SK-N-SH treated with all-trans-retinoic acid at 6 μM for 48 hours (cell line): Measurements from ENCODE around the gene NEIL1.
"Not testable (repeated sequence)": the region's sequence is repeated elsewhere in the genome, so short reads cannot be mapped to it uniquely, and the experiment has no call there.

Experiments
- ATAC-seq: fragments of 200-7000 bp; cut with Tn5 transposase; 3 replicates; pipeline ENCODE4 v1.9.1; 2020; ENCODE audit warnings: mild to moderate bottlenecking, moderate library complexity
- ARNTL ChIP-seq: fragments of 450-650 bp; formaldehyde crosslinking; IDR thresholded peaks from 2 replicates; pipeline ENCODE4 v1.5.0; 2020; ENCODE audit warnings: low read depth, mild to moderate bottlenecking, moderate library complexity, borderline replicate concordance
- BACH2 ChIP-seq: fragments of 250-450 bp; sonication (Bioruptor Pico); IDR thresholded peaks from 2 replicates; pipeline ENCODE4 v1.9.0; 2021; ENCODE audit warnings: mild to moderate bottlenecking, borderline replicate concordance
- CREB5 ChIP-seq: fragments of 250-450 bp; sonication (Bioruptor Pico); IDR thresholded peaks from 2 replicates; pipeline ENCODE4 v1.5.1; 2020; ENCODE audit warnings: low read depth, mild to moderate bottlenecking, moderate library complexity
- CSDC2 ChIP-seq: fragments of 250-450 bp; sonication (Bioruptor Pico); IDR thresholded peaks from 2 replicates; pipeline ENCODE4 v1.5.0; 2020; ENCODE audit warnings: mild to moderate bottlenecking, moderate library complexity
- CSRNP3 ChIP-seq: fragments of 250-450 bp; sonication (Bioruptor Pico); IDR thresholded peaks from 2 replicates; pipeline ENCODE4 v1.5.1; 2021; ENCODE audit warnings: mild to moderate bottlenecking, moderate library complexity
- ESRRG ChIP-seq: fragments of 250-450 bp; sonication (Bioruptor Pico); IDR thresholded peaks from 2 replicates; pipeline ENCODE4 v1.6.1; 2021; ENCODE audit warnings: mild to moderate bottlenecking
- GLIS3 ChIP-seq: fragments of 250-450 bp; sonication (Bioruptor Pico); IDR thresholded peaks from 2 replicates; pipeline ENCODE4 v1.5.0; 2020; ENCODE audit warnings: mild to moderate bottlenecking, moderate library complexity
- OSR1 ChIP-seq: fragments of 250-450 bp; sonication (Bioruptor Pico); IDR thresholded peaks from 2 replicates; pipeline ENCODE4 v1.8.0; 2022; ENCODE audit warnings: moderate library complexity, mild to moderate bottlenecking, inconsistent platforms
- PATZ1 ChIP-seq: fragments of 250-450 bp; sonication (Bioruptor Pico); IDR thresholded peaks from 2 replicates; pipeline ENCODE4 v1.8.0; 2020; ENCODE audit warnings: mild to moderate bottlenecking, moderate library complexity, borderline replicate concordance
- POU6F1 ChIP-seq: fragments of 250-450 bp; sonication (Bioruptor Pico); IDR thresholded peaks from 2 replicates; pipeline ENCODE4 v1.8.0; 2021; ENCODE audit warnings: low read depth, mild to moderate bottlenecking, moderate library complexity, borderline replicate concordance
- PPARA ChIP-seq: fragments of 250-450 bp; sonication (Bioruptor Pico); IDR thresholded peaks from 2 replicates; pipeline ENCODE4 v1.5.0; 2020; ENCODE audit warnings: mild to moderate bottlenecking, borderline replicate concordance
- RARB ChIP-seq: fragments of 250-450 bp; sonication (Bioruptor Pico); IDR thresholded peaks from 2 replicates; pipeline ENCODE4 v1.8.0; 2021; ENCODE audit warnings: mild to moderate bottlenecking, moderate library complexity
- SNAI2 ChIP-seq: fragments of 250-450 bp; sonication (Bioruptor Pico); IDR thresholded peaks from 2 replicates; pipeline ENCODE4 v1.5.0; 2020; ENCODE audit warnings: mild to moderate bottlenecking, moderate library complexity
- TCF4 ChIP-seq: fragments of 250-450 bp; sonication (Bioruptor Pico); IDR thresholded peaks from 2 replicates; pipeline ENCODE4 v1.8.0; 2021; ENCODE audit warnings: mild to moderate bottlenecking, moderate library complexity, borderline replicate concordance
- TOX ChIP-seq: fragments of 250-450 bp; sonication (Bioruptor Pico); IDR thresholded peaks from 2 replicates; pipeline ENCODE4 v1.8.0; 2021; ENCODE audit warnings: mild to moderate bottlenecking, moderate library complexity, borderline replicate concordance
- TSHZ2 ChIP-seq: fragments of 250-450 bp; sonication (Bioruptor Pico); IDR thresholded peaks from 2 replicates; pipeline ENCODE4 v1.5.0; 2020; ENCODE audit warnings: mild to moderate bottlenecking, moderate library complexity
- ZC3H10 ChIP-seq: fragments of 250-450 bp; sonication (Bioruptor Pico); IDR thresholded peaks from 2 replicates; pipeline ENCODE4 v1.5.1; 2021; ENCODE audit warnings: mild to moderate bottlenecking, moderate library complexity
- ZFP3 ChIP-seq: fragments of 250-450 bp; sonication (Bioruptor Pico); IDR thresholded peaks from 2 replicates; pipeline ENCODE4 v1.5.0; 2020; ENCODE audit warnings: mild to moderate bottlenecking, moderate library complexity
- ZFP30 ChIP-seq: fragments of 450-650 bp; formaldehyde crosslinking; IDR thresholded peaks from 2 replicates; pipeline ENCODE4 v1.5.0; 2022; ENCODE audit warnings: mild to moderate bottlenecking, moderate library complexity
- ZNF565 ChIP-seq: fragments of 450-650 bp; formaldehyde crosslinking; conservative IDR thresholded peaks from 2 replicates; pipeline ENCODE4 v1.5.0; 2020; ENCODE audit warnings: low read depth, mild to moderate bottlenecking, moderate library complexity
- ZNF70 ChIP-seq: fragments of 450-650 bp; formaldehyde crosslinking; IDR thresholded peaks from 2 replicates; pipeline ENCODE4 v1.5.0; 2020; ENCODE audit warnings: mild to moderate bottlenecking, moderate library complexity
- ZNF8 ChIP-seq: fragments of 450-650 bp; formaldehyde crosslinking; IDR thresholded peaks from 2 replicates; pipeline ENCODE4 v1.5.0; 2020; ENCODE audit warnings: mild to moderate bottlenecking, moderate library complexity

NEIL1 gene

GRCh38 chr15:75380773-75381172 lies 33.9 kb downstream of the NEIL1 start:
- ATAC-seq = no peak
- no peak for TF ChIP-seq PATZ1 (CRISPR knock-in tag)
- no peak for TF ChIP-seq TCF4
- no peak for TF ChIP-seq ZNF8 (CRISPR knock-in tag)
- no peak for TF ChIP-seq OSR1 (CRISPR knock-in tag)
- no peak for TF ChIP-seq RARB
- no peak for TF ChIP-seq SNAI2 (CRISPR knock-in tag)
- no peak for TF ChIP-seq ZFP3 (CRISPR knock-in tag)
- TF ChIP-seq BACH2 = no peak
- no peak for TF ChIP-seq ZFP30 (CRISPR knock-in tag)
- no peak for TF ChIP-seq TSHZ2 (CRISPR knock-in tag)
- no peak for TF ChIP-seq TOX (CRISPR knock-in tag)
- no peak for TF ChIP-seq CSRNP3 (CRISPR knock-in tag)
- TF ChIP-seq ESRRG (CRISPR knock-in tag) = no peak
- TF ChIP-seq ZC3H10 (CRISPR knock-in tag) = no peak
- TF ChIP-seq ZNF70 (CRISPR knock-in tag) = no peak
- TF ChIP-seq CSDC2 (CRISPR knock-in tag) = no peak
- TF ChIP-seq PPARA (CRISPR knock-in tag) = no peak
- no peak for TF ChIP-seq CREB5 (CRISPR knock-in tag)
- TF ChIP-seq ZNF565 (CRISPR knock-in tag) = no peak
- TF ChIP-seq, all 23 proteins: peak for 0

GRCh38 chr15:75383986-75384385 lies 37.1 kb downstream of the NEIL1 start:
- ATAC-seq = not testable (repeated sequence)

- no peak for ATAC-seq
- TF ChIP-seq ESRRG (CRISPR knock-in tag) (no peak), ZC3H10 (CRISPR knock-in tag) (no peak), RARB (no peak), GLIS3 (CRISPR knock-in tag) (no peak), ARNTL (CRISPR knock-in tag) (no peak), POU6F1 (no peak), TSHZ2 (CRISPR knock-in tag) (no peak), ZNF70 (CRISPR knock-in tag) (no peak), CSRNP3 (CRISPR knock-in tag) (no peak), ZFP30 (CRISPR knock-in tag) (no peak), TCF4 (no peak), OSR1 (CRISPR knock-in tag) (no peak)
- TF ChIP-seq, all 23 proteins: peak for 0
Observed at GRCh38 chr15:75389791-75390382, 43.0 kb downstream of the NEIL1 start.
